Stimulated activated effector memory CD8-positive, alpha-beta T cell treated with anti-CD3 and anti-CD28 coated beads, Interleukin-12 subunit alpha, Interleukin-12 subunit beta, amount 100 ng/mL, for 72 hours (primary cell): Measurements from ENCODE around the gene ANKRD40.
"Not testable (repeated sequence)": the region's sequence is repeated elsewhere in the genome, so short reads cannot be mapped to it uniquely, and the experiment has no call there.

Experiments
- ATAC-seq: fragments of 150-1000 bp; cut with Tn5 transposase; 2 replicates; pipeline ENCODE4 v1.10.0; 2021
- DNase-seq, 2 donors: peaks; one replicate each; pipeline ENCODE4 v3.0.0; 2021 to 2022; ENCODE audit warnings: low spot score in 2 of 2
- H3K27ac Mint-ChIP-seq: one replicate; pipeline ENCODE4 v1.8.0; 2022; ENCODE audit warnings: mild to moderate bottlenecking, mixed read lengths
- H3K36me3 Mint-ChIP-seq: one replicate; pipeline ENCODE4 v1.8.0; 2022; ENCODE audit warnings: mild to moderate bottlenecking, mixed read lengths
- H3K4me1 Mint-ChIP-seq: one replicate; pipeline ENCODE4 v1.8.0; 2022; ENCODE audit warnings: mixed read lengths
- H3K4me3 Mint-ChIP-seq: one replicate; pipeline ENCODE4 v1.8.0; 2022; ENCODE audit warnings: mild to moderate bottlenecking, mixed read lengths
- H3K9me3 Mint-ChIP-seq: one replicate; pipeline ENCODE4 v1.8.0; 2022; ENCODE audit warnings: mixed read lengths

Gene ANKRD40

GRCh38 chr17:50721194-50722010, 13.7 kb upstream of the ANKRD40 start:
- no peak for ATAC-seq
- peak overlapping the region; percentile 98 for H3K27ac Mint-ChIP-seq
- peak overlapping the region; percentile 94 for H3K4me3 Mint-ChIP-seq
- no peaks in the 10 kb centered on the region for H3K9me3 Mint-ChIP-seq
- H3K36me3 Mint-ChIP-seq: peaks cover 78% of the 10 kb centered on the region
- no peak for DNase-seq
- peaks cover 21% of the 10 kb centered on the region for H3K4me1 Mint-ChIP-seq

DNA sequence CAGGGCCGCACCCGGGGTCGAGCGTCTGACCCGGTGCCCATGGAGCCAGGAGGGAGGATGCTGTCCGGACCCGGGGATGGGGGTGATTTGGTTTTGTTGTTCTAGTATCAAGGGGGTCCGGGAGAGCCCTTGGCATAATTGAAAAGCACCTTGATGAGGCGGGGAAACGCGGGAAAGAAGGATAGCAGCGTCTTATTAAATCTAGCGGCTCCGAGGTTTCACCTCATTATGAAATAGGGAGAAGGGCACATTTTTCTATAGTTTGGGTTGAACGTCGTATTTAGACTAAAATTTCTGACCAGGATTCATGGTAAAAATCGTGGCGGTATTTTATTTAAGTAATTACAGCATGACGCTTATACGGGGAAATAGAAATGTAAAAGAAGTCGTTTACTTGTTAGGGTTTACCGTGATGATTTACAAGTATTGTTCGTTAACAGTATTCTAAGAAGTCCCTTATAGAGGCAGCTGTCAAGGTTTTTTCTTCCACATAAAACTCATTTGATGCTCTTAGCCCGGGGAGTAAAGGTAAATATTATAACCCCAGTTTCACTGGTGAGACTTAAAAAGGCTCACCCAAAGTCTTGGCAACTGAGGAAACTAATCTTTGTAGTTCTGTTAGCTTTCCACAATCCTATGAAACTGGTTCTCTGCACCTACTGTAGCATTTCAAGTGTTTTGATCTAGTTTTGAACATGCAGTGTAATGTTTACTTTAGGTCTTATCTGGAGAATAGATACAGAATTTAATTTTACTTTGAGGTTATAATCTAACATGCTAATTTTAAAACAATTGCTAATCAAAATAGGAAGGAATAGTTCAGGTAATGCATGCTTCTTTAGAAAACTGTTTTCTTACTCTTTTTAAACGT, 12.4 kb upstream of the ANKRD40 start:
- Mint-ChIP-seq H3K27ac (peak overlapping the region; percentile 98), H3K4me3 (peak overlapping the region; percentile 94), H3K36me3 (peaks cover 67% of the 10 kb centered on the region), H3K4me1 (peaks cover 14% of the 10 kb centered on the region), H3K9me3 (no peaks in the 10 kb centered on the region)
- no peak for ATAC-seq
- no peak for DNase-seq

GRCh38 chr17:50719144-50719923, 11.6 kb upstream of the ANKRD40 start, which contains the start of gene LUC7L3:
Gene LUC7L3, plus strand, starts transcription at chr17:50719603. Its CDS starts 130 bp downstream, at chr17:50719733.
- Mint-ChIP-seq H3K36me3 (peaks cover 58% of the 10 kb centered on the region), H3K4me1 (peaks cover 14% of the 10 kb centered on the region), H3K9me3 (no peaks in the 10 kb centered on the region), H3K4me3 (peak within 1 kb of the TSS; percentile 94), H3K27ac (peak within 1 kb of the TSS; percentile 98)
- peak; percentile 93 to 98 for DNase-seq
- peak; percentile 97 for ATAC-seq

DNA sequence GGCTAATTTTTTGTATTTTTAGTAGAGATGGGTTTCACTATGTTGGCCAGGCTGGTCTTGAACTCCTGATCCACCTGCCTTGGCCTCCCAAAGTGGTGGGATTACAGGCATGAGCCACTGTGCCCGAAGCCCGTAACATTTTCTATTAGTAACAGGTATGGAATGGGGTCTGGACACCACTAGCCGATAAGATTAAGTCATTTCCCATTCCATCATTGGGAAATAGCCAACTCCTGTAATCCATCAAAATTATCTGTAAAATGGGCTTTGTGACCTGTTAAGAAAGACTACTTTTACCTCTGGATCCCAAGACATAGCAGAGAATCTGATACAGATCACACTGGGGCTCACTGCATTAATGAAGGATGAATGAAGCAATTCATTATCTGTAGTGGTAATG, 7.8 kb upstream of the ANKRD40 start:
- H3K4me3 Mint-ChIP-seq: no peak overlapping the region
- ATAC-seq: no peak

GRCh38 chr17:50712641-50713040, 4.9 kb upstream of the ANKRD40 start:
- Mint-ChIP-seq H3K27ac (no peak overlapping the region), H3K4me1 (peaks cover 22% of the 10 kb centered on the region), H3K4me3 (no peak overlapping the region), H3K9me3 (no peaks in the 10 kb centered on the region), H3K36me3 (peaks cover 11% of the 10 kb centered on the region)
- DNase-seq (no peak), ATAC-seq (no peak)

More for the DNA sequence above, 7.8 kb upstream of the ANKRD40 start:
- no peak overlapping the region for H3K27ac Mint-ChIP-seq
- no peak for DNase-seq
- peaks cover 20% of the 10 kb centered on the region for H3K36me3 Mint-ChIP-seq
- H3K4me1 Mint-ChIP-seq: peaks cover 3% of the 10 kb centered on the region
- no peaks in the 10 kb centered on the region for H3K9me3 Mint-ChIP-seq

- Mint-ChIP-seq H3K27ac (peak overlapping the region; percentile 96), H3K4me3 (no peak overlapping the region), H3K36me3 (peaks cover 19% of the 10 kb centered on the region), H3K9me3 (no peaks in the 10 kb centered on the region), H3K4me1 (peaks cover 26% of the 10 kb centered on the region)
- DNase-seq (no peak), ATAC-seq (no peak)
Measured at GRCh38 chr17:50710650-50711049, 2.9 kb upstream of the ANKRD40 start.

DNA sequence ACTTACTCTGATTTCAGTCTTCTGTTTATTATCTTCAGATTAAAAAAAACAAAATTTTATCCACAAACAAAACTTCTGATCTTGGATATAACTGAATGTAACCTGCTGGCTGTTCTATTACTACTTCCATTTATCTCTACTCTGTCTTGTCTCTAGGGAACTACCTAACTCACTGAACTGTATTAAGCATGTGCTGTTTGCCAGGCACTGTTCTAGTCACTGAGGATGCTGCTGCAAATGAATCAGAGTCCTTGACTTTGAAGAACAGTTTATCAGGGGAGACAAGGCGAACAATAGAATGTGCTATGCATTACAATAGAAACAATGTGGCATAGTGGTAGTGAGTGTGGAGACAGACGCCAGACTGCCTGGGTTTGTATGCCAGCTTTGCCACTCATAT, 2.3 kb upstream of the ANKRD40 start:
- H3K4me1 Mint-ChIP-seq: peaks cover 29% of the 10 kb centered on the region
- DNase-seq (no peak), ATAC-seq (no peak)
- peaks cover 25% of the 10 kb centered on the region for H3K36me3 Mint-ChIP-seq
- H3K9me3 Mint-ChIP-seq: no peaks in the 10 kb centered on the region
- H3K27ac Mint-ChIP-seq: peak overlapping the region; percentile 96
- H3K4me3 Mint-ChIP-seq: peak overlapping the region; percentile 80

DNA sequence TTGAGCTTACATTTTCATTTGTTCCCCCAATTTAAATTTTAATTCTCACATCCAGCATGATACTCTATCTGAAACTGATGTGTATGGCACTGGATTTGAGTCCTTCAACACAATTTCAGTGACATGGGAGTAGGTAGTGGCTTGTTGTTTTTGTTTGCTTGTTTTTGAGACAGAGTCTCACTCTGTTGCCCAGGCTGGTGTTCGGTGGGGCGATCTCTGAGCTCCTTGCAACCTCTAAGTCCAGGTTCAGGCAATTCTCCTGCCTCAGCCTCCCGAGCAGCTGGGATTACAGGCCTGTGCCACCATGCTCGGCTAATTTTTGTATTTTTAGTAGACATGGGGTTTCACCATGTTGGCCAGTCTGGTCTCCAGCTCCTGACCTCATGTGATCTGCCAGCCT, 1.3 kb upstream of the ANKRD40 start:
- H3K9me3 Mint-ChIP-seq, ATAC-seq, DNase-seq: not testable (repeated sequence)
- Mint-ChIP-seq H3K27ac (peak overlapping the region; percentile 96), H3K36me3 (peaks cover 35% of the 10 kb centered on the region), H3K4me1 (peaks cover 33% of the 10 kb centered on the region), H3K4me3 (peak overlapping the region; percentile 80)

DNA sequence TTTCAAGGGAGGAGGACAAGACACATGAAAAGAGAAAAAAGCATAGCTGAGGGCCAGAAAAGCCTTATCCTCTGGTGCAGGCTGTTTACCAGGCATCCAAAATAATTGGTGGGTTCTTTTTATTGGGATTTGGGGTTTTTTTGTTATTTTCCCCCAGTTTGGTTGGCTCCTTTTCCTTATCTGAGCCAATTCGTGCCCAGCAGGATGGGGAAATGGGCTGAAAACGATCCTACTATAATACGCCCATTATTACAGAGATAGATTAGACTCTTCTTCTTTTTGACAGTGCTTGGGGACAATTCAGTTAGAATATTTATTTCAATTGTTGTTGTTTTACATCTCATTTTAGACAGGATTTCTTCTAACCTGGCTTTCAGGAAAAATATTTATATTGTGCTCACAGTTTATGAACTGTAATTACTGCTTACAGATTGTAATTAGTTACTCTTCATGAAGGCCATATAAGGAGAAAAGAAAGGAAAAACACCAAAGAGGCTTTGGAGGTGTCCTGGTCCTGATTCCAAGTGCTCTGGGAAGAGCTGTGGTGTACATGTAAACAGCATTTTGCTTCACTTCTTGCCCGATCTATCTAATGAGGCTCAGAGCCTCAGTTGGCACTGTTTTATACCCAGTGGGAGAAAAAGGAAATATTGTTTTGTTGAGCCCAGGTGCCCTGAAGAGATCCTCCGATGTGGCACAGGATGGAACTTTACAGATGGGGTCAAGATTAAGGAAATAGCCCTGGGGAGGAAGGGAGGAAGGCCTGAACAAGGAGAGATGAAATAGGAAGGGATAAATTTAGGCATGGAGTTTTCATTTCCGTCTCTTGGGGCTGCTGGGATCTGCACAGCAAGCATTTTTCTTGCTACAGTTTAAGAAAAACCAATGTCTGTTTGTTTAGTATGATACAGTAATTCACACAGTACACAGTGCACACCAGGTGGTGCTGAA, 611 bp upstream of the ANKRD40 start:
- Mint-ChIP-seq H3K36me3 (peaks cover 42% of the 10 kb centered on the region), H3K4me3 (peak overlapping the region; percentile 80), H3K9me3 (no peaks in the 10 kb centered on the region), H3K27ac (peak overlapping the region; percentile 96), H3K4me1 (peaks cover 40% of the 10 kb centered on the region)
- ATAC-seq (no peak), DNase-seq (no peak)

GRCh38 chr17:50703162-50703561, 4.6 kb downstream of the ANKRD40 start:
- no peaks in the 10 kb centered on the region for H3K9me3 Mint-ChIP-seq
- no peak for ATAC-seq
- no peak overlapping the region for H3K4me3 Mint-ChIP-seq
- peaks cover 31% of the 10 kb centered on the region for H3K4me1 Mint-ChIP-seq
- peaks cover 85% of the 10 kb centered on the region for H3K36me3 Mint-ChIP-seq
- H3K27ac Mint-ChIP-seq: peak overlapping the region; percentile 79
- no peak for DNase-seq

GRCh38 chr17:50699410-50699809, 8.3 kb downstream of the ANKRD40 start:
- Mint-ChIP-seq H3K4me1 (peaks cover 25% of the 10 kb centered on the region), H3K27ac (peak overlapping the region; percentile 35), H3K9me3 (no peaks in the 10 kb centered on the region), H3K4me3 (no peak overlapping the region), H3K36me3 (peaks cover 91% of the 10 kb centered on the region)
- ATAC-seq (no peak), DNase-seq (no peak)

GRCh38 chr17:50697663-50698272, 9.9 kb downstream of the ANKRD40 start:
- Mint-ChIP-seq H3K9me3 (no peaks in the 10 kb centered on the region), H3K36me3 (peaks cover 97% of the 10 kb centered on the region), H3K4me3 (no peak overlapping the region), H3K4me1 (peaks cover 12% of the 10 kb centered on the region), H3K27ac (peak overlapping the region; percentile 46)
- ATAC-seq: no peak
- no peak for DNase-seq

DNA sequence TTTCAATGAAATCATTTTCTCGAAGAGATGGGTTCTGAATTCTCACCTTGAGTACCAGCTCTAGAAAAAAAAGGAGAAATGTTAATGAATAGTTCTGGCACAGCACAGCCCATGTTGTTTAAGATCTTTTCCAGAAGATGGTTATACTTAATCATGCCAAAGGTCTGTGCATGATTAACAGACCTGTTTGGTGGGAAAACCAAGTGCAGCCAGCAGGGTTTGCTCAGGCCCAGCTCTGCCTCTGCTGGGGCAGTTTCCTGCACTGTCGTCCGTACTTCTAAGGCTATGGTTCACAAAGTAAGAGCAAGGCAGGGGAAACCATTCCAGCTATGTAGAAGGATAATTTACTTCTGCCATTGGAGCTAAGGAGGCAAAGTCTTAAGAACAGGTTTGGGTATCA, 10.7 kb downstream of the ANKRD40 start:
- Mint-ChIP-seq H3K9me3 (no peaks in the 10 kb centered on the region), H3K4me1 (peaks cover 8% of the 10 kb centered on the region), H3K4me3 (no peak overlapping the region), H3K36me3 (peaks cover 100% of the 10 kb centered on the region), H3K27ac (peak overlapping the region; percentile 46)
- no peak for ATAC-seq
- no peak for DNase-seq
